HPDE6-E6E7 (cell line): ENCODE data around the gene NACC2.
"Not testable (repeated sequence)": the region's sequence is repeated elsewhere in the genome, so short reads cannot be mapped to it uniquely, and the experiment has no call there.

ENCODE experiments used
- DNase-seq: peaks from one replicate; pipeline ENCODE4 v3.0.0; 2011; ENCODE audit warnings: missing footprints; ENCODE audit errors: extremely low spot score

The NACC2 gene

GRCh38 chr9:136045595-136046553 is 49.2 kb downstream of the NACC2 start:
- DNase-seq = no peak

- DNase-seq = no peak
Measured at GRCh38 chr9:136044971-136045594, 50.0 kb downstream of the NACC2 start.

GRCh38 chr9:136044207-136044970 is 50.7 kb downstream of the NACC2 start:
- DNase-seq = no peak

GRCh38 chr9:136043441-136043991 is 51.6 kb downstream of the NACC2 start:
- DNase-seq = no peak

GRCh38 chr9:136042541-136042940 is 52.5 kb downstream of the NACC2 start:
- DNase-seq = no peak

GRCh38 chr9:136040848-136041247 is 54.2 kb downstream of the NACC2 start:
- DNase-seq = not testable (repeated sequence)

- DNase-seq = no peak
Measured at GRCh38 chr9:136039488-136039887, 55.6 kb downstream of the NACC2 start.

GRCh38 chr9:136036848-136037247 is 58.2 kb downstream of the NACC2 start:
- no peak for DNase-seq

GRCh38 chr9:136036050-136036449 is 59.0 kb downstream of the NACC2 start:
- no peak for DNase-seq

- DNase-seq = no peak
Measured at GRCh38 chr9:136031741-136032730, 63.1 kb downstream of the NACC2 start.

GRCh38 chr9:136031094-136031493 is 64.0 kb downstream of the NACC2 start:
- no peak for DNase-seq

- DNase-seq = no peak
Measured at GRCh38 chr9:136029556-136029955, 65.5 kb downstream of the NACC2 start.

- no peak for DNase-seq
Measured at GRCh38 chr9:136028760-136029470, 66.2 kb downstream of the NACC2 start.

GRCh38 chr9:136026943-136027289 is 68.2 kb downstream of the NACC2 start:
- not testable (repeated sequence) for DNase-seq

GRCh38 chr9:136026266-136026942 is 68.7 kb downstream of the NACC2 start:
- no peak for DNase-seq

- DNase-seq = no peak
Measured at GRCh38 chr9:136025481-136025880, 69.6 kb downstream of the NACC2 start.

- no peak for DNase-seq
Measured at GRCh38 chr9:136024696-136025316, 70.3 kb downstream of the NACC2 start.

- no peak for DNase-seq
Measured at GRCh38 chr9:136024286-136024685, 70.8 kb downstream of the NACC2 start.
